MM.1S (cell line): ENCODE data around the gene TCF12.

ENCODE experiments used
- EZH2 ChIP-seq: fragments of 300-600 bp; sonication (generic); optimal IDR thresholded peaks from 2 replicates; pipeline ENCODE3; 2017; ENCODE audit warnings: low read depth, mild to moderate bottlenecking, antibody characterized with exemption, low read length, mixed read lengths
- EZH2phosphoT487 ChIP-seq: fragments of 300-600 bp; sonication (generic); IDR thresholded peaks from 2 replicates; pipeline ENCODE4 v1.6.1; 2018; ENCODE audit warnings: antibody characterized with exemption, low read length
- TF ChIP-seq, protein P1 (sequence below): fragments of 300-600 bp; sonication (generic); IDR thresholded peaks from 2 replicates; pipeline ENCODE4 v1.5.1; 2016; ENCODE audit warnings: antibody characterized with exemption, low read length, mixed read lengths

DNA sequence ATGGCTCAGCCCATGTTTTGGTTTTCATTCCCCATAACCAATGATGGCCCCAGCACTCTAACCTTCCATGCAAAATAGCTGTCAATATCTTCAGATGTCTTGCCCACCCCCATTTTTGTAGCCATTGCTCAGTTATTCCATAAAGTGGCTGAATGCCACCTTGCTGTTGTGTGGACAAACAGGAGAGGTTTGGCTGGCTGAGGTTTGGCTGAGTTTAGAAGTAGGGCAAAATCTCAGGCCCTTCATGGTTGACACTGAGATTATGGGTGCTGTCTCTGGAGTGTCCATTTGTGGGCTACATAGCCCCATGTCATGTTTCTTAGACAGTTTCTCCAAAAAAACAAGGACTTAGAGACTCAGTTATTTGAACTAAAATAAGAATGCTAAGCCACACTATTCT, 96.9 kb downstream of the TCF12 start:
- TF ChIP-seq, protein P1, sequence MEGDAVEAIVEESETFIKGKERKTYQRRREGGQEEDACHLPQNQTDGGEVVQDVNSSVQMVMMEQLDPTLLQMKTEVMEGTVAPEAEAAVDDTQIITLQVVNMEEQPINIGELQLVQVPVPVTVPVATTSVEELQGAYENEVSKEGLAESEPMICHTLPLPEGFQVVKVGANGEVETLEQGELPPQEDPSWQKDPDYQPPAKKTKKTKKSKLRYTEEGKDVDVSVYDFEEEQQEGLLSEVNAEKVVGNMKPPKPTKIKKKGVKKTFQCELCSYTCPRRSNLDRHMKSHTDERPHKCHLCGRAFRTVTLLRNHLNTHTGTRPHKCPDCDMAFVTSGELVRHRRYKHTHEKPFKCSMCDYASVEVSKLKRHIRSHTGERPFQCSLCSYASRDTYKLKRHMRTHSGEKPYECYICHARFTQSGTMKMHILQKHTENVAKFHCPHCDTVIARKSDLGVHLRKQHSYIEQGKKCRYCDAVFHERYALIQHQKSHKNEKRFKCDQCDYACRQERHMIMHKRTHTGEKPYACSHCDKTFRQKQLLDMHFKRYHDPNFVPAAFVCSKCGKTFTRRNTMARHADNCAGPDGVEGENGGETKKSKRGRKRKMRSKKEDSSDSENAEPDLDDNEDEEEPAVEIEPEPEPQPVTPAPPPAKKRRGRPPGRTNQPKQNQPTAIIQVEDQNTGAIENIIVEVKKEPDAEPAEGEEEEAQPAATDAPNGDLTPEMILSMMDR = no peak
- no peak for TF ChIP-seq EZH2phosphoT487
- no peak for TF ChIP-seq EZH2
